GM19351 (cell line): ENCODE data around the gene AKR1C3.
"Not testable (repeated sequence)": the region's sequence is repeated elsewhere in the genome, so short reads cannot be mapped to it uniquely, and the experiment has no call there.

Experiments used
- ATAC-seq: cut with Tn5 transposase; IDR thresholded peaks from one replicate; pipeline ENCODE4 v1.9.1; 2021; ENCODE audit warnings: mild to moderate bottlenecking, moderate library complexity; ENCODE audit not compliant: unreplicated experiment

Gene AKR1C3

DNA sequence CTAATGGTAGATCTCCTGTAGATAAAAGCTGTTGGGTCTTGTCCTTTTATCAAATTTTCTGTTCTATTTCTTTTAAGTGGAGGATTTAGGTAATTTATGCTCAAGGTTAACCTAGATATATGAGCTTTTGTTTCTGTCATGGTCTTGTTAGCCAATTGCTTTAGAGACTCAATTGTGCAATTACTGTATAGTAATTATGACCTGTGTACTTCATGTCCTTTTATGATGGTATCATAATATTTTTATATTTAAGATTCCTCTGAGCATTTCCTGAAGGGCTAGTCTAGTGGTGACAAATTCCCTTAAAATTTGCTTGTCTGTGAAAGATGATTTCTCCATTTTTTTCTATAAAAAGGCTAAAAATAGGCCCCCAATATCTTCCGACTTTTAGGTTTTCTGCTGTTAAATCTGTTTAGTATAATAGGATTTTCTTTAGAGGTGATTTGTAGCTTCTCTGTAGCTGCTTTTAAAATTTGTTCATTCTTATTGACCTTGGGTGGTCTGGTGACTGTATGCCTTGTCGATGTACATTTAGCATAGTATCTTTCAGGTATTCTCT, 5.4 kb upstream of the AKR1C3 start:
- no peak for ATAC-seq

DNA sequence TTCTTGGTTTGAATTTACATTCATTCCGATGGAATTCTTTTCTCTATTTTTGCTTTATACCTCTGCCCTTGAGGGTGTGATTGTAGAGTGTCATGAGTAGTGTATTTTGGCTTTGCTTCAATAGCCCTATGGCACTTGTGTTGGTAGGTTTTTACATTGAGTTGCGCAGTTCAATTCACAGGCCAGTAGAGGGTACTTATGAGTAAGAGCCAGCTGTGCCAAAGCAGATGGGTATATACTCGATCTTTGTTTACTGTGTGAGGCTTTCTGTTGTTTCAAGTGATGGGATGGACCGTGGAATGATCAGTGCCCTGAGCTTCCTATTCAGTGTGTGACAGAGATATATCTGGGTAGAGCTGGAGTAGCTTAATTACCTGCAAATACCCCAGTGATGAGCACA, 4.3 kb upstream of the AKR1C3 start:
- ATAC-seq: peak; percentile 86

DNA sequence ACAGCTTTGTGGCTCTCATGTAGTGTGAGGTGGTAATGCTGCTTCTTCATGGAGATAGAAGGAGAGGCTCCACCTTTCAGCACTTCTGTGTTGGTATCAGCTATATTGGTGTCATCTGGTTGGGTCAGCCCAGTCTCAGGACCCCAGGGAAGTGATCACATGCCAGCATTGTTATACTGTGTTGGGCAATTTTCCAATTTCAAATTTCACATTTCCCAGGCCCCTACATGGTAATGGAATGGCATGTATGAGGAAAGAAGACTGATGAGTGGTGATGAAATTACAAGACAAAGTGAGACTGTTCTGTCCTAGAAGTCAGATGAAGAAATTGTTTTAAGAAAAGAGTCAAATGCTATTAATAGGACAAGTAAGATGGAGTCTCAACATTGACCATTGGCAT, 3.7 kb upstream of the AKR1C3 start:
- ATAC-seq: no peak

DNA sequence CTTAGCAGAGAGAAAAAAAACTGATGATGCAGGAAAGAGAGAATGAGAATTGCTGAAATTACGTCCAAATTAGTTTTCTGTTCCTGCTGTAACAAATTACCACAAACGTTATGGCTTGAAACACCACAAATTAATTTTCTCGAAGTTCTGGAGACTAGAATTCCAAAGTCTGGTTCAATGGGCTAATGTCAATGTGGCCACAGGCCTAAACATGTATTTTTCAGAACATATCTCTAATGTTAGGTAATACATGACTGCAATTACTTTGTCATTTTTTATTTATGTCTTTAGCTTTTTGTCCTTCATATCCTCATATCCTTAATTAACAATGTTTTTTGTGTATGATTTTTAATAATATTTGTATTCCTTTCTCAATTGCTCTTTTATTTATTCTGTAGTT, 3.0 kb upstream of the AKR1C3 start:
- ATAC-seq: no peak

DNA sequence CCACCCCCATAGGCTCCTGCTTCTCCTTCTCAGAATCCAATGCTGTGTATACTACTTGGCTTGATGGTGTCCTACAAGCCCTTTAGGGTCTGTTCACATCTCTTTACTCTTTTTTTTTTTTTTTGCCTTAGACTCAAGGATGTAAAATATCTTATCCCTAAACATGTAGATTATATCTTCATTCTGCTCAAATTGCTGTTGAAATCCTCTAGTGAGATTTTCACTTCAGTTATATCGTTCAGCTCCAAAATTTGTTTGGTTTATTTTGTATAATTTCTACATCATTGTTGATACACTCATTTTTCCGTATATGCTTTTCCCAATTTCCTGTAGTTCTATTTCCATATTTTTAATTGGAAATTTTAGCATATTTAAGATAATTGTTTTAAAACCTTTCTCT, 1.8 kb upstream of the AKR1C3 start:
- no peak for ATAC-seq

DNA sequence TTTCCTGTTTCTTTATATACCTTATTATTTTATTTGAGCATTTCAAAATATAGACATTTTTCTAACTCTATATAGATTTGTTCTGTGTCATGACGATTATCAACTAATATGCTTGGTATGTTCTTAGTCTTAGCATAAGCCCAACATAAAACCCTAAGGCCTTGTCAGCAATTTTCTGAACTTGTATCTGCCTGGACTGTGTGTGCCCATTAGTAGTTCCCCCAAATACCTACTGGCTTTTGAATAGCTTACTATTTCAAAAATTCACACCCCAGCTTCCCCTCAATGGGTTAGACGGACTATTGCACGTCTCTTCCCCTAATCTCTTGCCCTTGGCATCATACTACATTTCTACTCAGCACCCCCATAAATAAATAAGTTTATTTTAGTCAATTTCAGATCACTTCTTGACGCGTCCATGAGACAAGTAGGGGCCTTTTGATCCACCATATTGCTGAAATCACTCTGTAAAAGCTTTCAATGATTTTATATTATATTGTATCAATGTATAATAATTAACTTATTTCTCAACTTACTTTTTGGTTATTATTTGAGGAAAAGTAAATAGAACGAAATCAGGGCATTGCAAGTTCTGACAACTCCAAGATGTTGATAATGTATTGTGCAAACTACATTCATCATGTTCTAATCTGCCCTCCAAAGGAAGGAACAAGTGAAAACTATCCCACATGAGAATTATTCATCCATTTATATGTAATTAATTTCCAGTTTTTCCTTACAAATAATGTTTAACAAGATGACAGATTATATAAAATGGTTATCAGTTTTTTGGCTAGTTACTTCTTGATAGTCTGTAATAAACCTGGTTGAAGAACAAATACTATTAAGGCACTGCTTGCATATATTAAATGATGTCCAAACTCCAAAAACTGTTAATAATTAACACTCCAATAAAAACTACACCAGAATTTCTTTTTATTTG, 1.1 kb upstream of the AKR1C3 start:
- ATAC-seq: no peak

DNA sequence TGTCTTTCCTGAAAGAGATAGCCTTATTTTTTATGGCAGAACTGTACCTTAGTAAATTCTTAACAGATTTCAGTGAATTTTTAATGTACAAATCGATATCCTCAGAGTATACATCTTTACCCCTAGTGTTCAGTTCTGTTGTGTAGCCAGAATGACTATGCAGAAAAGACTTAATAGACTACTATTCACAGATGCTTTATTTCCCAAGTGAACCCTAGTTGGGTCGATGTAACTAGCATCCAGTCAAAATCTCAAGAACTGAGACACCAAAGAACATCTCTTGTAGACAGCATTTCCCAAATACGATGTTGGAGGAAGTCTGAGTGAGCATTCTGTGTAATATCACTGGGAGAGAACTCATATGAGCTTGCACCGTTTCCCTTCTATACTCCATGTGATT, 1.5 kb downstream of the AKR1C3 start:
- no peak for ATAC-seq

DNA sequence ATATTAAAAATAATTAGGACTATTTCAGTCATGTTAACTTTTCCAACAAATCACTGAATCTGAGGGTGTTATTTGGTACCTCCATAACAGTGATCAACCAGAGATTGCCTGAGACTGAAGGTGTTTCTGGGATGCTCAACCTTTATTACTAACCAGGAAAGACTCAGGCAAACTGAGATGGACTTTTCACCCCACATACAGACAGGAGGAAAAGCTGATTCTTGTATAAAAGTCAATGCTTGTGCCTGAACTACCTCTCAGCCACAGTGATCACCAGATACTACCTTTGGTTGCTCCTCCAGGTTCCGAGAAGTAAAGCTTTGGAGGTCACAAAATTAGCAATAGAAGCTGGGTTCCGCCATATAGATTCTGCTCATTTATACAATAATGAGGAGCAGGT, 1.9 kb downstream of the AKR1C3 start:
- ATAC-seq: no peak

DNA sequence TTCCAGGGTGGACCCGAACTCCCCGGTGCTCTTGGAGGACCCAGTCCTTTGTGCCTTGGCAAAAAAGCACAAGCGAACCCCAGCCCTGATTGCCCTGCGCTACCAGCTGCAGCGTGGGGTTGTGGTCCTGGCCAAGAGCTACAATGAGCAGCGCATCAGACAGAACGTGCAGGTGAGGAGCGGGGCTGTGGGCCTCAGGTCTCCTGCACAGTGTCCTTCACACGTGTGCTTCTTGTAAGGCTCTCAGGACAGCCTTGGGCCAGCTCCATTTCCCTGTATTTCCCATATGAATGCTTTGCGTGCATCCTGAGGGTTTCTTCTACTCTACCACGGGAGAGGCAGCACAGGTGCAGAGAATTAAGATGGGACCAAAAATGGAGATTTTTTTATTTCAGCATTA, 8.3 kb downstream of the AKR1C3 start:
- ATAC-seq: not testable (repeated sequence)

DNA sequence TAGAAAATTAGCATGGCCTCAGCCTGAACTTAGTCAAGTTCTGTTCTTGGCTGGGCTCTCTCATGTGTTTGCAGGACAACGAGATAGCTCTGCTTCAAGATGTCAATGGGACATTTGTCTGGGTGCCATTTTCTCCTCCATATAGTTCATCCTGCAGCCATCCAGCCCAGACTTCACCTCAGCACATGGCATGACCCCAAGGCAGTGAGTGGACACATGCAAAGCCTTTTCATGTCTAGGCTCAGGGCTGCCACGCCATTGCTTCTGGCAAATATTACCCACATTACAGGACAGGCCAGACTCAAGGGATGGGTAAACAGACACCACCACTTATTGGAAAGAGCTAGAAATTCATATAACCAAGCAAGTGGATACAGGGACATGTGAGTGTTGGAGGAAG, 9.3 kb downstream of the AKR1C3 start:
- no peak for ATAC-seq

DNA sequence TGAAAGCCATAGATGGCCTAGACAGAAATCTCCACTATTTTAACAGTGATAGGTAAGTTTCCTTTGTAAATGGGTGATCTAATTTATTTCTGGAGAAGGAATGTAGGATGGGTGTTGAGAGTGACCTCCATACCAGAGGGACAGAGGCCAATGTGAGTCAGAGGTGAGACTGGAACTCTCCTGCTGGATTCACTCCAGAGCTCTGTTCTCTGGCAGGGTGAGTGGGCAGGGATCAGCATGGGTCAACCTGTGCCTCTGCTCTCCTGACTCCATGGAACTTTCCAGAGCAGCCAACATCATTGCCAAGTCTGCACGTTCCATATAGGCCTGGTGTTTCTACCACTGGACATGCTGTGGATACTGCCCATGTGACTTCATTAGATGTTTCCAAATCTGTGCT, 11.4 kb downstream of the AKR1C3 start:
- no peak for ATAC-seq

DNA sequence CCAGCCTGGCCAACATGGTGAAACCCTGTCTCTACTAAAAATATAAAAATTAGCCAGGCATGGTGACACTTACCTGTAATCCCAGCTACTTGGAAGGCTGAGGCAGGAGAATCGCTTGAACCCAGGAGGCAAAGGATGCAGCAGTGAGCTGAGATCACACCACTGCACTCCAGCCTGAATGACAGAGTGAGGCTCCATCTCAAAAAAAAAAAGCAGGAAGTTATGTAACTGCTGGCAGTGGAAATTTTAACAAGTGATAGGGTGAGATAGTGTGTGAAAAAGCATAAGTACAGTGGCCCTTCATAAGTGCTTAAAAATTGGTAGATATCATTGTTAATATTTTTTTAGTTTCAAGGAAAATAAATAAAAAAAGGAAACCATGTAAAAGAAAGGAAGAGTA, 12.3 kb downstream of the AKR1C3 start:
- ATAC-seq: no peak

DNA sequence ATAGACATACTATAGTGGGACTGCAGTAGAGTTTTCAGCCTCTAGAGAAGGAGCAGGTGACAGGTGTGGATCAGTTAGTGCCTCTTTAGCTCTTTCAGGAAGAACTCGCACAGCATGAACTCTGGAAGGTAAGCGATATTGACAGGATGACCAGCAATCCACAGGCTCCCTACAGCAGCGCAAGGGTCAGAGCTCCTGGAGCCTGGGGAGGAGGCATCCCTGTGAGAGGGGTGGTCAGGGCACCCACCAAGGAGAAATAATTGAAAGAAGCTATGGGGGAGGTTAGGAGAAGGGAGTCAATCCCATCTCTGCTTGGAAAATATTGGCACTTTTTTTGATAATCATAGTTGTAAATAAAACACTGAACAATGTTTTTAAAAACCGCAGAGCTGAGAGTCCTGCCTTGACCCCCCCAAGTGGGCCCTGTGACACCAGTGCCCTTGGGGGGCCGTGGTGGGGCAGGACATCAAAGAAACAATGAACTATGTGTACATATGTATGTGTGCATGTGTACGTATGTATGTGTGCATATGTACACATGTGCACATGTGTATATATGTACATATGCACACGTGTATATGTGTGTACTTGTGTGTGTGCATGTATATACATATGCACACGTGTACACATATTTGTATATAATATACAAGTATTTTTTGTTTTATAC, 13.8 kb downstream of the AKR1C3 start:
- no peak for ATAC-seq

DNA sequence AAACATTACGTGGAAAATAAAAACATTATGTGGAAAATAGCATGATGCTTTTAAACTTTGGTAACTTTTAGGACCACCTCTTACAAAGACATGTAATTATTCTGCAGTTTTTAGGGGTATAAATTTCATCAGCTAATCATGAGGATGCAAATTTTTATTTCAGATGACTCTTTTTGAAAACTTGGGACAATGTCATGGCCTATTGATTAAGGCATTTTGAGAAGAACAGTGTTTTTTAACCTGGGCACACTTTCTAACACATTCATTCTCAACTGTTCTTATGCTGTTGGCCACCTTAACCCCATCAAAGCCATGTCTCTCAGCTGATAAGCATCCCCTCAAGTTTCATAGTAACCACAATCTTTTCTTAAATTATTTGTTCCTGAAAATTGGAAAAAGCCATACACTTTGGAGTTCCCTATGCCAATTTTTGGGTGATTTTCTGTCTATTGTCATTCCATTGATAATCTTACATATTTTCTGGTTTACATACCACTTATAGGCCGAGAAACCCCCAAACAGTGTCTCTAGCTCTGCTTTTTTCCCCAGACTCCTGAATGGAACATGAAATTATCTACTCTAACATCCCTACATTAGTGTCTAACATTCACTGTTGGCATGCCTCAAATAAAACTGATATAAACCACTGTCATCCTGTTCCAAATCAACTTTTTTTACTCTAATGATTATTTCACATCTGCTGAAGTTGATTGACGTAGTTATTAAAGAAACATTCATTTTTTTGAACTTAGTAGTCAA, 14.6 kb downstream of the AKR1C3 start:
- ATAC-seq: no peak

DNA sequence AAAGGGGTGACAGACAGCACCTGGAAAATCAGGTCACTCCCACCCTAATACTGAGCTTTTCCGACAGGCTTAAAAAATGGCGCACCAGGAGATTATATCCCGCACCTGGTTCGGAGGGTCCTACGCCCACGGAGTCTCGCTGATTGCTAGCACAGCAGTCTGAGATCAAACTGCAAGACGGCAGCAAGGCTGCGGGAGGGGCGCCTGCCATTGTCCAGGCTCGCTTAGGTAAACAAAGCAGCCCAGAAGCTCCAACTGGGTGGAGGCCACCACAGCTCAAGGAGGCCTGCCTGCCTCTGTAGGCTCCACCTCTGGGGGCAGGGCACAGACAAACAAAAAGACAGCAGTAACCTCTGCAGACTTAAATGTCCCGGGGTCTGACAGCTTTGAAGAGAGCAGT, 15.6 kb downstream of the AKR1C3 start:
- ATAC-seq: not testable (repeated sequence)

DNA sequence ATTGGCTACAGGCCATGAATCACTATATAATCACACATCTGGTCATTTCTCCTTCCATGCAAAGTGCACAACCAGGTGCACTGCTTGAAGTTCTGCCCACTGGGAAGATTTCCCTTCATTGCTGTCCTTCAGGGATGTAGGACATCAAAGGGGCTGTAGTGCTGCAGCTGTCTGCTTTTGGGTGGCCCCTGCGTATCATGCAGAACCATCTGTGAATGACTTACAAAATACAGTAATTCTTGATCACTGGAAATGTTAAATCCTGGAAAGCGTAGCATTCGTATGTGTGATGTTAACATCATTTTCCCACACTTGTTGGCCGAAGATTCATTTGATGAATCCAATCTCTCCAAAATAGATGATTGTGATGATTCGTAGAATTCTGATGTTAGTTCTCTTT, 22.4 kb downstream of the AKR1C3 start:
- ATAC-seq: no peak

DNA sequence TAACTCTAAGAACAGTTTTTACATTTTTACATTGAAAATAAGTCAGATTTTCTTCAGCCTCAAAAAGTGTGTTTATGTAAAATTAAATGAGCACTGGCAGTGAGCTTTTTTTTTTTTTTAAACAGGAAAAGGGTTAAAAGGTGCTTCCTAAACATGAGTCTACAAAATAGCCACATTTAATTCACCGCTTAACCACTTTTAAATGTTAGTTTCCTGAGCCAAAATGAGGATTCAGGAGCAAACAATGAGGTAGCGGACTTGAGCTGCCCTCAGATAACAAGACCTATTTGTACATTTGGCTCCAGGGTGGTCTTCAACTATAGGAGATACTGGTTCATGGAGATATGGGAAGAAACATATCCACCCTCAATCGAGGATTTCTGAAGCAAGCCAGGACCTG, 22.8 kb downstream of the AKR1C3 start:
- ATAC-seq: no peak

DNA sequence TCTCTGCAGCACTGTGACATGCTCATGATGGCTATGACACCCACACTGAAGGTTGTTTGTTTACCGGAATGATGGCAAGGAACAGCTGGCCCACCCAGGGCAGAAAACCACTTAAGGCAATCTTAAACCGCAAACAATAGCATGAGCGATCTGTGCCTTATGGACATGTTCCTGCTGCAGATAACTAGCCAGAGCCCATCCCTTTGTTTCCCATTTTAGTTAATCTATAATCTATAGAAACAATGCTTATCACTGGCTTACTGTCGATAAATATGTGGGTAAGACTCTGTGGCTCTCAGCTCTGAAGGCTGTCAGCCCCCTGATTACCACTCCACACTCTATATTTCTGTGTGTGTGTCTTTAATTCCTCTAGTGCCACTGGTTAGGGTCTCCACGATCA, 25.8 kb downstream of the AKR1C3 start:
- not testable (repeated sequence) for ATAC-seq

DNA sequence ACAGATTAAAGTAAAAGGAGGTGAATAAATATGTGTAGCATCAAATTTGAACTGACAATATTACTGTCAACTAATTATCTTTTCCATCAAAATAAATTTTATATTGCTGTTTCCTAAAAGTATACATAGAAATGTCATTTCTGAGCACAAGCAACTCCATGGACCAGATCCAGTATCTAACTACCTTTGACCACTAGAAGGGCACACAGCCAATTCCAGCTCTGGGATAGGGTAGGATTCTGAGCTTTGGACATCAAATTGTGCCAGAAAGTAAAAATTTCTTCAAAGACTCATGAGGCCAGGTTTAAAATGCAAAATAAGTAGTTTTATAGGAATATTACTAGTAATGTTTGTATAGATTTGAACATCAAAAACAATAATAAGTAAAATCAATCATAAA, 29.7 kb downstream of the AKR1C3 start:
- ATAC-seq: no peak

DNA sequence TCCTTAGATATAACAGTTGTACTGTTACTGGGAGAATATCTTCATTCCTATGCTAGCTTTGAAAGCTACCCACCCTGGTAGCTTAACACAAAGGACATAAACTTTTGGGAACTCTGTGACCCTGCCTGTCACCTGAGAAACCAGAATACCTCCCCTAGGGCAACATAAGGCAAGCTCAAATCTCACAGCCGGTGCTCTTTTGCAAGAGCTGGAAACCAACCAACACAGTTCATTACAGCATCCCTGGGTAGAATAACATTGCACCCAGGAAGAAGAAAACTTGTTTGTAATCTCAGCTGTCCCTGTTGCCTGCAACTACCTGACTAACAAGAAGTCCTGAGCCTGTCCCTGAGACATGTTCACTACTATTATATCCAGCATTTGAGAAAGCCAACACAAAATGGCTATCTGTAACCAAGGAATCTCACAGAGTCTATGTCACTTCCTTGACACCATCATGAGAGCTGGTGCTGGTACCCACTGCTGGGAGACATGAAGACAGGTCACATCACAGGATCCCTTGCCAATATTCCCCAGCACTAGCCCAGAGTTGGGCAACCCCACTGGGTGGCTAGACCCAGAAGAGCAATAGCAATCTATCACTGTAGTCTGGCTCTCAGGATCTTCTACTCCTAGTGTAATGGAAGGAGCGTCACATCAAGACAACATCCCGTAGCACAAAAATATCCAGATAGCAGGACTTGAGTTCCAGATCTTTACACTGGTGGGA, 31.3 kb downstream of the AKR1C3 start:
- no peak for ATAC-seq

DNA sequence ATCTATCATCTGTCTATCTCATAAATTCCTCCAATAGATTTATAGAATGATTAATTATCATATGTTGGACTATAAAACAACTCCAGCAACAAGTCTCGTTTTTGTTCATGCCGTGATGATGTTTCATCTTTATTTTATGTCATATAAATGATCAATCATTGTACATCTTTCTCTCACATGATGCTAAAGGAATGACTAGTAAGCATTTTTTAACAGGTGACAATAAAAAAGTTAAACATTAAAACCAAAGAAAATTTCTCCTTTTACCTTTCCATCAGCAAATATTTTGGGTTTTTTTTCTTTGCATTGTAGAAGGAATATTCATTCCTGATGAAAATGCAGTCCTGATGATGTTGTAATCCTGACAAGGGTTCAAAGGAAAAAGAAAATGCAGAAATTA, 41.4 kb downstream of the AKR1C3 start:
- no peak for ATAC-seq
